HEK293T (cell line): ENCODE data around the gene ACKR3.

Experiments
- ARNT ChIP-seq: fragments of 450-650 bp; IDR thresholded peaks from 2 replicates; pipeline ENCODE4 v1.6.1; 2017; ENCODE audit warnings: mild to moderate bottlenecking
- BHLHE40 ChIP-seq: fragments of 450-650 bp; IDR thresholded peaks from 2 replicates; pipeline ENCODE4 v1.6.1; 2016; ENCODE audit warnings: mild to moderate bottlenecking, moderate library complexity, borderline replicate concordance
- ELF4 ChIP-seq: fragments of 450-650 bp; IDR thresholded peaks from 2 replicates; pipeline ENCODE4 v1.6.1; 2017; ENCODE audit warnings: antibody characterized with exemption
- FOXA1 ChIP-seq: fragments of 450-650 bp; IDR thresholded peaks from 2 replicates; pipeline ENCODE4 v1.6.1; 2016; ENCODE audit warnings: mild to moderate bottlenecking
- FOXK2 ChIP-seq: fragments of 450-650 bp; IDR thresholded peaks from 2 replicates; pipeline ENCODE4 v1.6.1; 2016; ENCODE audit warnings: mild to moderate bottlenecking
- FOXM1 ChIP-seq: fragments of 450-650 bp; IDR thresholded peaks from 2 replicates; pipeline ENCODE4 v1.6.1; 2017; ENCODE audit warnings: mild to moderate bottlenecking, borderline replicate concordance
- HDGF ChIP-seq: fragments of 450-650 bp; IDR thresholded peaks from 2 replicates; pipeline ENCODE4 v1.6.1; 2017; ENCODE audit warnings: antibody characterized with exemption, borderline replicate concordance
- LEF1 ChIP-seq: fragments of 450-650 bp; IDR thresholded peaks from 2 replicates; pipeline ENCODE4 v1.6.1; 2017; ENCODE audit warnings: mild to moderate bottlenecking, borderline replicate concordance
- NFRKB ChIP-seq: fragments of 450-650 bp; IDR thresholded peaks from 2 replicates; pipeline ENCODE4 v1.6.1; 2016; ENCODE audit warnings: mild to moderate bottlenecking, moderate library complexity
- SP1 ChIP-seq: fragments of 450-650 bp; IDR thresholded peaks from 2 replicates; pipeline ENCODE4 v1.6.1; 2017
- SUZ12 ChIP-seq: fragments of 450-650 bp; IDR thresholded peaks from 2 replicates; pipeline ENCODE4 v1.6.1; 2016; ENCODE audit warnings: mild to moderate bottlenecking
- TARDBP ChIP-seq: fragments of 450-650 bp; IDR thresholded peaks from 2 replicates; pipeline ENCODE4 v1.6.1; 2016
- ZNF384 ChIP-seq: fragments of 450-650 bp; IDR thresholded peaks from 2 replicates; pipeline ENCODE4 v1.6.1; 2016

DNA sequence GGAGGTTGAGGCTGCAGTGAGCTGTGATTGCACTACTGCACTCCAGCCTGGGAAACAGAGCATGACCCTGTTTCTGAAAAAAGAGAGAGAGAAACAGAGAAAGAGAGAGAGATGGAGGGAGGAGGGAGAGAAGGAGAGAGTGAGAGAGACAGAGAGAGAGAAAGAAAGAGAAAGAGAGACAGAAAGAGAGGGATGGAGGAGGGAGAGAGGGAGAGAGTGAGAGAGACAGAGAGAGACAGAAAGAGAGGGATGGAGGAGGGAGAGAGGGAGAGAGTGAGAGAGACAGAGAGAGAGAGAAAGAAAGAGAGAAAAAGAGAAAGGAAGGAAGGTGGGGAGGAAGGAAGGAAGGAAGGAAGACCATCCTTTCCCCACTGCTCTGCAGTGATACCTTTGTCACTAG is 48.1 kb upstream of the ACKR3 start:
- TF ChIP-seq NFRKB (no peak), ELF4 (no peak), HDGF (no peak), SP1 (no peak), TARDBP (no peak), ARNT (no peak), FOXA1 (no peak), BHLHE40 (no peak), FOXM1 (no peak), ZNF384 (no peak), FOXK2 (no peak), LEF1 (no peak), SUZ12 (no peak)
